Endothelial cell (in vitro differentiated cells): ENCODE measurements around the gene GALNT2. TPM values are rescaled to one million over a fixed set of nuclear protein-coding genes. Genes with fewer than 3 reads are reported as not detected.

Experiments used
- DNase-seq: peaks from one replicate; pipeline ENCODE4 v3.0.0; 2021; ENCODE audit warnings: low spot score
- H3K27ac Mint-ChIP-seq: one replicate; pipeline ENCODE4 v1.8.0; 2021; ENCODE audit warnings: mixed read lengths, inconsistent platforms; ENCODE audit not compliant: unreplicated experiment
- H3K27me3 Mint-ChIP-seq: one replicate; pipeline ENCODE4 v1.8.0; 2021; ENCODE audit warnings: mild to moderate bottlenecking, moderate library complexity, mixed read lengths, inconsistent platforms; ENCODE audit not compliant: unreplicated experiment
- H3K36me3 Mint-ChIP-seq: one replicate; pipeline ENCODE4 v1.8.0; 2021; ENCODE audit warnings: mild to moderate bottlenecking, low read depth, mixed read lengths, inconsistent platforms; ENCODE audit not compliant: unreplicated experiment
- H3K4me1 Mint-ChIP-seq: one replicate; pipeline ENCODE4 v1.8.0; 2021; ENCODE audit warnings: mild to moderate bottlenecking, mixed read lengths, inconsistent platforms; ENCODE audit not compliant: unreplicated experiment
- H3K4me3 Mint-ChIP-seq: one replicate; pipeline ENCODE4 v1.8.0; 2021; ENCODE audit warnings: mild to moderate bottlenecking, mixed read lengths, inconsistent platforms; ENCODE audit not compliant: unreplicated experiment
- H3K9me3 Mint-ChIP-seq: one replicate; pipeline ENCODE4 v1.8.0; 2021; ENCODE audit warnings: mixed read lengths, inconsistent platforms; ENCODE audit not compliant: unreplicated experiment
- CTCF ChIP-seq: fragments of 200-600 bp; sonication (generic); IDR thresholded peaks from one replicate; pipeline ENCODE4 v1.5.0; 2021; ENCODE audit warnings: antibody characterized with exemption; ENCODE audit not compliant: unreplicated experiment
- total RNA-seq: library from RNA; stranded (reverse); fragmentation: NEBNext Ultra II Directional; extraction: Animal tissue kit (Norgen Biotek cat#: 25700); gene quantifications from one replicate; pipeline ENCODE4 v1.2.1, GENCODE V29; 2021; ENCODE audit not compliant: unreplicated experiment

Gene GALNT2
- total RNA-seq, 1 donor from 2014 or later, result 74.8 TPM

- no peak for TF ChIP-seq CTCF
- Mint-ChIP-seq H3K27me3 (no peaks in the 10 kb centered on the region), H3K9me3 (no peaks in the 10 kb centered on the region), H3K4me1 (peaks cover 10% of the 10 kb centered on the region), H3K4me3 (no peak overlapping the region), H3K36me3 (no peaks in the 10 kb centered on the region), H3K27ac (no peak overlapping the region)
- no peak for DNase-seq
These were observed 163.2 kb downstream of the GALNT2 start for GRCh38 chr1:230230273-230230672.

- H3K27me3 Mint-ChIP-seq, result no peaks in the 10 kb centered on the region
These were observed 164.1 kb downstream of the GALNT2 start for GRCh38 chr1:230230948-230231773.

GRCh38 chr1:230231774-230232145 is 164.7 kb downstream of the GALNT2 start:
- Mint-ChIP-seq H3K9me3 (no peaks in the 10 kb centered on the region), H3K4me3 (no peak overlapping the region), H3K27me3 (no peaks in the 10 kb centered on the region), H3K4me1 (peaks cover 10% of the 10 kb centered on the region), H3K36me3 (no peaks in the 10 kb centered on the region), H3K27ac (no peak overlapping the region)
- no peak for DNase-seq
- no peak for TF ChIP-seq CTCF

More at GRCh38 chr1:230230948-230231773, 164.1 kb downstream of the GALNT2 start:
- Mint-ChIP-seq H3K27ac (no peak overlapping the region), H3K4me3 (no peak overlapping the region), H3K36me3 (no peaks in the 10 kb centered on the region), H3K4me1 (peaks cover 10% of the 10 kb centered on the region), H3K9me3 (no peaks in the 10 kb centered on the region)
- TF ChIP-seq CTCF, result no peak
- DNase-seq, result no peak

- no peak for TF ChIP-seq CTCF
- Mint-ChIP-seq H3K27ac (no peak overlapping the region), H3K4me1 (peaks cover 10% of the 10 kb centered on the region), H3K9me3 (no peaks in the 10 kb centered on the region), H3K4me3 (no peak overlapping the region), H3K36me3 (no peaks in the 10 kb centered on the region), H3K27me3 (no peaks in the 10 kb centered on the region)
- DNase-seq, result no peak
These were observed 165.3 kb downstream of the GALNT2 start for GRCh38 chr1:230232371-230232771.

- no peak for TF ChIP-seq CTCF
- Mint-ChIP-seq H3K4me1 (peaks cover 10% of the 10 kb centered on the region), H3K9me3 (no peaks in the 10 kb centered on the region), H3K4me3 (no peak overlapping the region), H3K36me3 (no peaks in the 10 kb centered on the region), H3K27ac (no peak overlapping the region), H3K27me3 (no peaks in the 10 kb centered on the region)
- no peak for DNase-seq
These were observed 166.7 kb downstream of the GALNT2 start for GRCh38 chr1:230233786-230234185.
